Measurements from ENCODE around the gene MRPL22.
"Not testable (repeated sequence)": the region's sequence is repeated elsewhere in the genome, so short reads cannot be mapped to it uniquely, and the experiment has no call there.

The MRPL22 gene

GRCh38 chr5:154972476-154973080 is 31.7 kb downstream of the MRPL22 start:
- peak; percentile 48 for DNase-seq (ENCODE audit: extremely low spot score)
- TF ChIP-seq HDGF (IDR thresholded peaks at IDR 0.05; ENCODE audit: borderline replicate concordance), result no peak
- no peak for TF ChIP-seq ZNF384 (IDR thresholded peaks at IDR 0.05)
- no peak for TF ChIP-seq TARDBP (IDR thresholded peaks at IDR 0.05)
- no peak for TF ChIP-seq SUZ12 (IDR thresholded peaks at IDR 0.05)
- no peak for TF ChIP-seq ARNT (IDR thresholded peaks at IDR 0.05)
- no peak for TF ChIP-seq LEF1 (IDR thresholded peaks at IDR 0.05; ENCODE audit: borderline replicate concordance)
- no peak for TF ChIP-seq NFRKB (IDR thresholded peaks at IDR 0.05)
- TF ChIP-seq SP1 (IDR thresholded peaks at IDR 0.05), result no peak
- no peak for TF ChIP-seq ELF4 (IDR thresholded peaks at IDR 0.05)
- no peak for TF ChIP-seq PKNOX1 (IDR thresholded peaks at IDR 0.05)
- TF ChIP-seq L3MBTL2 (conservative IDR thresholded peaks at IDR 0.05), result no peak
- TF ChIP-seq FOXA1 (IDR thresholded peaks at IDR 0.05), result no peak
- no peak for TF ChIP-seq FOXK2 (IDR thresholded peaks at IDR 0.05)
- TF ChIP-seq BHLHE40 (IDR thresholded peaks at IDR 0.05; ENCODE audit: borderline replicate concordance), result no peak
- TF ChIP-seq CTBP1 (IDR thresholded peaks at IDR 0.05; ENCODE audit: borderline replicate concordance), result no peak
- ChIA-PET POLR2A (interaction anchor here (1.1 kb wide), 1 partner anchor 11 kb away, joined by 3 read pairs; no protein-coding TSS in a partner anchor), CTCF (interaction anchor here (0.7 to 1.2 kb wide), 4 partner anchors 13 to 23 kb away, joined by 3 to 4 read pairs (median 3); no protein-coding TSS in a partner anchor)

- DNase-seq (ENCODE audit: extremely low spot score); POLR2A ChIA-PET: not testable (repeated sequence)
- CTCF ChIA-PET, result interaction anchor here (1.3 kb wide), 1 partner anchor 13 kb away, joined by 4 read pairs; no protein-coding TSS in a partner anchor
These were observed 35.2 kb downstream of the MRPL22 start for GRCh38 chr5:154976082-154976481.

GRCh38 chr5:154977409-154977808 is 36.5 kb downstream of the MRPL22 start:
- TF ChIP-seq CTBP1 (IDR thresholded peaks at IDR 0.05; ENCODE audit: borderline replicate concordance), result no peak
- no peak for TF ChIP-seq BHLHE40 (IDR thresholded peaks at IDR 0.05; ENCODE audit: borderline replicate concordance)
- no peak for TF ChIP-seq SUZ12 (IDR thresholded peaks at IDR 0.05)
- TF ChIP-seq NFRKB (IDR thresholded peaks at IDR 0.05), result no peak
- no peak for TF ChIP-seq FOXA1 (IDR thresholded peaks at IDR 0.05)
- TF ChIP-seq ARNT (IDR thresholded peaks at IDR 0.05), result no peak
- TF ChIP-seq FOXM1 (IDR thresholded peaks at IDR 0.05; ENCODE audit: borderline replicate concordance), result no peak
- TF ChIP-seq ZNF384 (IDR thresholded peaks at IDR 0.05), result no peak
- no peak for TF ChIP-seq ELF4 (IDR thresholded peaks at IDR 0.05)
- POLR2A ChIA-PET, result no interaction called here
- CTCF ChIA-PET, result interaction anchor here (1.3 kb wide), 1 partner anchor 12 kb away, joined by 4 read pairs; no protein-coding TSS in a partner anchor
- no peak for DNase-seq (ENCODE audit: extremely low spot score)

- DNase-seq (ENCODE audit: extremely low spot score); CTCF ChIA-PET; POLR2A ChIA-PET: not testable (repeated sequence)
These were observed 37.4 kb downstream of the MRPL22 start for GRCh38 chr5:154978294-154978693.

DNA sequence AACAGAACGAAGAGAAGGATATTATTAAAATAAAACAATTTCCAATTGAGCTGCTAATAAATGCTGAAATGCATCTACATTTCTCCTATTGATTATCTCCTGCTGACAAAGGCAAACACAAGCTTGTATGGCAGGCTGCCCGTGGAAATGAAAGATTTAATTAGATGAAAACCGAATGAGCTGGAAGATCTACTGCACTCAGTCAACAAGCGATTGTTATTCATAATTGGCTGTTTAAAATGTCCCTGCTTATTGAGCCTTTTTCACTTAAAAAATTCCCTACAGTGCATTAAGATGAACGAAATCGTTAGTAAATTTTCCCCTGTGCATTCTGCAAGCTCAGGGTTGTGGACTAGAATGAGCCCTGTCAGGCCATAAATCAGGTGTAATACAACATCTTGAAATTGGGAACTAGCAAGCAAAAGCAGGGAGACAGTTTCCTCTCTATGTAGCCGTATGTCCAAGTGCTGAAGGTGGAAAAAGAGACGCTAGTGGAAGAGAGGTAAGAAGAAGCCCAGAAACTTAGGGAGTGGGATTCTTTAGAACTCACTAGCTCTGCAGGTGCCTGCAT is 44.2 kb downstream of the MRPL22 start:
- POLR2A ChIA-PET, result no interaction called here
- CTCF ChIA-PET, result interaction anchor here (0.6 to 1.4 kb wide), 3 partner anchors 10 to 506 kb away, joined by 3 to 5 read pairs (median 3); no protein-coding TSS in a partner anchor
- TF ChIP-seq PKNOX1 (IDR thresholded peaks at IDR 0.05) (peak; percentile 83), ELF4 (IDR thresholded peaks at IDR 0.05) (no peak)
- DNase-seq (ENCODE audit: extremely low spot score), result no peak

- POLR2A ChIA-PET, result no interaction called here
- CTCF ChIA-PET, result interaction anchor here (0.7 kb wide), 1 partner anchor 22 kb away, joined by 3 read pairs; no protein-coding TSS in a partner anchor
- no peak for DNase-seq (ENCODE audit: extremely low spot score)
- no peak for TF ChIP-seq SP1 (IDR thresholded peaks at IDR 0.05)
- TF ChIP-seq HDGF (IDR thresholded peaks at IDR 0.05; ENCODE audit: borderline replicate concordance), result no peak
- TF ChIP-seq ZNF384 (IDR thresholded peaks at IDR 0.05), result no peak
- no peak for TF ChIP-seq BHLHE40 (IDR thresholded peaks at IDR 0.05; ENCODE audit: borderline replicate concordance)
- no peak for TF ChIP-seq TARDBP (IDR thresholded peaks at IDR 0.05)
- TF ChIP-seq L3MBTL2 (conservative IDR thresholded peaks at IDR 0.05), result no peak
- no peak for TF ChIP-seq ARNT (IDR thresholded peaks at IDR 0.05)
- TF ChIP-seq NFRKB (IDR thresholded peaks at IDR 0.05), result no peak
- no peak for TF ChIP-seq FOXK2 (IDR thresholded peaks at IDR 0.05)
These were observed 45.3 kb downstream of the MRPL22 start for GRCh38 chr5:154986151-154986550.

DNA sequence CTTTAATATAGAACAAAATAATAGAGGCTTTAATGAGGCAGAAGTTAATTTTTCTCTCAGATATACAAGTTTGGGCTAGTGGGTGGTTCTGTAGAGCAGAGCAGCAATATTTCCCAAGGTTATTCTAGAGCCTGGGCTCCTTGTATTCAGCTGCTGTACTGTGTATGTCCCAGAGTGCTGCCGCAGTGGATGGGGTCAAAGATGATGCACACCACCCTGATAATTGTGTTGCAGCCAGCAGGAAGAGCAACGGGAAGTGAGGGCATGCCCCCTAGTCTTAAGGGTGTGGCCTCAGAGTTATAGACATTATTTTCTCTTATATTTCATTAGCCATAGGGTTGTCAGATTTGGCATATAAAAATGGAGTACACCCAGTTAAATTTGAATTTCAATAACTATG is 48.8 kb downstream of the MRPL22 start:
- TF ChIP-seq LEF1 (IDR thresholded peaks at IDR 0.05; ENCODE audit: borderline replicate concordance) (no peak), CTBP1 (IDR thresholded peaks at IDR 0.05; ENCODE audit: borderline replicate concordance) (no peak), BHLHE40 (IDR thresholded peaks at IDR 0.05; ENCODE audit: borderline replicate concordance) (no peak), FOXA1 (IDR thresholded peaks at IDR 0.05) (no peak), FOXK2 (IDR thresholded peaks at IDR 0.05) (no peak), L3MBTL2 (conservative IDR thresholded peaks at IDR 0.05) (no peak), ZNF384 (IDR thresholded peaks at IDR 0.05) (no peak), NFRKB (IDR thresholded peaks at IDR 0.05) (no peak), ELF4 (IDR thresholded peaks at IDR 0.05) (no peak), SP1 (IDR thresholded peaks at IDR 0.05) (no peak), HDGF (IDR thresholded peaks at IDR 0.05; ENCODE audit: borderline replicate concordance) (no peak), PKNOX1 (IDR thresholded peaks at IDR 0.05) (no peak), FOXM1 (IDR thresholded peaks at IDR 0.05; ENCODE audit: borderline replicate concordance) (no peak)
- ChIA-PET CTCF (interaction anchor here (0.7 kb wide), 1 partner anchor 13 kb away, joined by 4 read pairs; no protein-coding TSS in a partner anchor), POLR2A (no interaction called here)
- no peak for DNase-seq (ENCODE audit: extremely low spot score)

All from HEK293T (cell line).